HL-60 (cell line): Measurements from ENCODE around the gene IGFLR1.
A peak's percentile ranks its signal among the peaks of the same experiment; 100 is the strongest.

Source experiments
- DNase-seq, 2 experiments: peaks; one replicate each; pipeline ENCODE4 v3.0.0-alpha.2; 2010 to 2020; ENCODE audit warnings: low read depth in 1 of 2, low spot score in 1 of 2
- H3K27ac ChIP-seq: fragments of 250-450 bp; sonication (Bioruptor Pico); replicated peaks from 2 replicates; pipeline ENCODE4 v1.5.1; 2020; ENCODE audit warnings: mild to moderate bottlenecking, moderate library complexity
- H3K27me3 ChIP-seq: fragments of 250-450 bp; sonication (Bioruptor Pico); 2 replicates; pipeline ENCODE4 v1.5.1; 2021; ENCODE audit warnings: mild to moderate bottlenecking, moderate library complexity; ENCODE audit not compliant: insufficient read depth, poor library complexity, severe bottlenecking
- H3K4me3 ChIP-seq: replicated peaks from 2 replicates; pipeline ENCODE4 v1.5.1; 2011; ENCODE audit warnings: mild to moderate bottlenecking, control low read depth, low read length; ENCODE audit not compliant: insufficient read depth
- CTCF ChIP-seq: IDR thresholded peaks from one replicate; pipeline ENCODE4 v1.5.1; 2011; ENCODE audit warnings: low read length, control low read depth, inconsistent platforms; ENCODE audit not compliant: insufficient read depth
- GABPA ChIP-seq: IDR thresholded peaks from 2 replicates; pipeline ENCODE4 v1.6.1; 2012; ENCODE audit warnings: low read depth
- POLR2AphosphoS5 ChIP-seq: IDR thresholded peaks from 2 replicates; pipeline ENCODE4 v1.6.1; 2012; ENCODE audit warnings: low read depth
- REST ChIP-seq: IDR thresholded peaks from 2 replicates; pipeline ENCODE4 v1.6.1; 2012; ENCODE audit warnings: low read depth; ENCODE audit not compliant: insufficient replicate concordance
- SPI1 ChIP-seq: IDR thresholded peaks from 2 replicates; pipeline ENCODE4 v1.6.1; 2012; ENCODE audit warnings: low read depth, mild to moderate bottlenecking, borderline replicate concordance

Gene IGFLR1

GRCh38 chr19:35743640-35744429, 1.6 kb upstream of the IGFLR1 start:
- Histone ChIP-seq H3K4me3 (no peak overlapping the region; the same call in 1 of the 2 replicates), H3K27me3 (no peaks in the 10 kb centered on the region), H3K27ac (no peak overlapping the region; the same call in 1 of the 2 replicates)
- DNase-seq: no peak
- TF ChIP-seq GABPA: no peak
- TF ChIP-seq POLR2AphosphoS5: no peak

- DNase-seq: no peak
- H3K27me3 ChIP-seq: no peaks in the 10 kb centered on the region
Observed at GRCh38 chr19:35741203-35741515, 1.1 kb downstream of the IGFLR1 start.

GRCh38 chr19:35740423-35741202, 1.6 kb downstream of the IGFLR1 start:
- peak; percentile 97 to 98 for DNase-seq
- H3K27me3 ChIP-seq: no peaks in the 10 kb centered on the region
- H3K27ac ChIP-seq: peak overlapping the region; percentile 71
- H3K4me3 ChIP-seq: peak overlapping the region; percentile 63
- TF ChIP-seq POLR2AphosphoS5 (peak; percentile 53; the same call in 1 of the 2 replicates), SPI1 (no peak; the same call in 1 of the 2 replicates), CTCF (peak; percentile 4), GABPA (peak; percentile 60)

More at GRCh38 chr19:35741203-35741515, 1.1 kb downstream of the IGFLR1 start:
- TF ChIP-seq GABPA: 0 out of 2 replicates have a peak, but pooled peaks have one; percentile 4
- no peak for TF ChIP-seq SPI1
- Histone ChIP-seq H3K4me3 (peak overlapping the region; percentile 63), H3K27ac (peak overlapping the region; percentile 71)

GRCh38 chr19:35740108-35740422, 2.2 kb downstream of the IGFLR1 start:
- Histone ChIP-seq H3K27ac (peak overlapping the region; percentile 71), H3K4me3 (peak overlapping the region; percentile 63), H3K27me3 (no peaks in the 10 kb centered on the region)
- DNase-seq: no peak
- TF ChIP-seq CTCF: no peak
- TF ChIP-seq POLR2AphosphoS5: no peak
- TF ChIP-seq SPI1: no peak
- TF ChIP-seq REST: no peak
- no peak for TF ChIP-seq GABPA

GRCh38 chr19:35739275-35740107, 2.8 kb downstream of the IGFLR1 start:
- TF ChIP-seq REST: no peak
- TF ChIP-seq POLR2AphosphoS5: peak; percentile 38; the same call in 1 of the 2 replicates
- TF ChIP-seq CTCF: no peak
- TF ChIP-seq SPI1: no peak
- Histone ChIP-seq H3K27me3 (no peaks in the 10 kb centered on the region), H3K27ac (no peak overlapping the region; the same call in 1 of the 2 replicates), H3K4me3 (peak overlapping the region; percentile 63)
- DNase-seq: no peak
